DOHH2 (cell line): ENCODE results near the gene CAPN10.

Experiments used
- H3F3A ChIP-seq: fragments of 200-600 bp; sonication (generic), shearing (Covaris generic); 2 replicates; pipeline ENCODE4 v1.6.0; 2016; ENCODE audit warnings: antibody characterized with exemption, mild to moderate bottlenecking; ENCODE audit not compliant: control insufficient read depth, insufficient read depth
- H3K27ac ChIP-seq: fragments of 200-600 bp; sonication (generic); 2 replicates; pipeline ENCODE4 v1.5.1; 2014; ENCODE audit warnings: low read depth, mild to moderate bottlenecking, low read length, moderate library complexity
- H3K27me3 ChIP-seq: fragments of 200-600 bp; sonication (generic); 2 replicates; pipeline ENCODE4 v1.6.1; 2014; ENCODE audit warnings: mild to moderate bottlenecking, low read length, mixed read lengths; ENCODE audit not compliant: control insufficient read depth
- H3K36me3 ChIP-seq: fragments of 200-600 bp; sonication (generic); 2 replicates; pipeline ENCODE4 v1.6.1; 2014; ENCODE audit warnings: mild to moderate bottlenecking, low read length, moderate library complexity, mixed read lengths; ENCODE audit not compliant: control insufficient read depth
- H3K4me1 ChIP-seq: fragments of 200-600 bp; sonication (generic); 2 replicates; pipeline ENCODE4 v1.6.1; 2014; ENCODE audit warnings: mild to moderate bottlenecking, low read length, mixed read lengths; ENCODE audit not compliant: control insufficient read depth
- H3K4me2 ChIP-seq: fragments of 200-600 bp; sonication (generic); 2 replicates; pipeline ENCODE4 v1.6.0; 2014; ENCODE audit warnings: mild to moderate bottlenecking, low read length, moderate library complexity
- H3K4me3 ChIP-seq: fragments of 200-600 bp; sonication (generic); 2 replicates; pipeline ENCODE4 v1.5.1; 2014; ENCODE audit warnings: mild to moderate bottlenecking, low read length, mixed read lengths
- H3K79me2 ChIP-seq: fragments of 200-600 bp; sonication (generic); 2 replicates; pipeline ENCODE4 v1.6.1; 2014; ENCODE audit warnings: mild to moderate bottlenecking, low read length, mixed read lengths; ENCODE audit not compliant: control insufficient read depth
- H3K9me2 ChIP-seq: fragments of 200-600 bp; sonication (generic); replicated peaks from 2 replicates; pipeline ENCODE4 v1.6.1; 2014; ENCODE audit warnings: mild to moderate bottlenecking, low read length, mixed read lengths; ENCODE audit not compliant: control insufficient read depth
- H3K9me3 ChIP-seq: fragments of 200-600 bp; sonication (generic); 2 replicates; pipeline ENCODE4 v1.6.1; 2014; ENCODE audit warnings: antibody characterized with exemption, low read length, mixed read lengths; ENCODE audit not compliant: control insufficient read depth, insufficient read depth
- H4K20me1 ChIP-seq: fragments of 200-600 bp; sonication (generic); 2 replicates; pipeline ENCODE4 v1.6.0; 2014; ENCODE audit warnings: low read depth, mild to moderate bottlenecking, antibody characterized with exemption, low read length, moderate library complexity; ENCODE audit not compliant: control insufficient read depth, insufficient read depth
- EZH2phosphoT487 ChIP-seq: fragments of 200-600 bp; sonication (generic); IDR thresholded peaks from 2 replicates; pipeline ENCODE4 v1.6.1; 2017; ENCODE audit warnings: borderline replicate concordance, mild to moderate bottlenecking, antibody characterized with exemption, low read length, moderate library complexity, mixed read lengths
- TF ChIP-seq, protein P1 (sequence below): fragments of 200-600 bp; sonication (generic); IDR thresholded peaks from one replicate; pipeline ENCODE4 v1.5.1; 2014; ENCODE audit warnings: antibody characterized with exemption, mild to moderate bottlenecking, low read depth, low read length; ENCODE audit not compliant: poor library complexity, severe bottlenecking

The CAPN10 gene

GRCh38 chr2:240596080-240596460, 9.5 kb downstream of the CAPN10 start:
- no peaks in the 10 kb centered on the region for H3K27me3 ChIP-seq
- H3K36me3 ChIP-seq = peaks cover 25% of the 10 kb centered on the region
- no peak overlapping the region for H3K4me2 ChIP-seq
- no peak for TF ChIP-seq EZH2phosphoT487
- TF ChIP-seq, protein P1, sequence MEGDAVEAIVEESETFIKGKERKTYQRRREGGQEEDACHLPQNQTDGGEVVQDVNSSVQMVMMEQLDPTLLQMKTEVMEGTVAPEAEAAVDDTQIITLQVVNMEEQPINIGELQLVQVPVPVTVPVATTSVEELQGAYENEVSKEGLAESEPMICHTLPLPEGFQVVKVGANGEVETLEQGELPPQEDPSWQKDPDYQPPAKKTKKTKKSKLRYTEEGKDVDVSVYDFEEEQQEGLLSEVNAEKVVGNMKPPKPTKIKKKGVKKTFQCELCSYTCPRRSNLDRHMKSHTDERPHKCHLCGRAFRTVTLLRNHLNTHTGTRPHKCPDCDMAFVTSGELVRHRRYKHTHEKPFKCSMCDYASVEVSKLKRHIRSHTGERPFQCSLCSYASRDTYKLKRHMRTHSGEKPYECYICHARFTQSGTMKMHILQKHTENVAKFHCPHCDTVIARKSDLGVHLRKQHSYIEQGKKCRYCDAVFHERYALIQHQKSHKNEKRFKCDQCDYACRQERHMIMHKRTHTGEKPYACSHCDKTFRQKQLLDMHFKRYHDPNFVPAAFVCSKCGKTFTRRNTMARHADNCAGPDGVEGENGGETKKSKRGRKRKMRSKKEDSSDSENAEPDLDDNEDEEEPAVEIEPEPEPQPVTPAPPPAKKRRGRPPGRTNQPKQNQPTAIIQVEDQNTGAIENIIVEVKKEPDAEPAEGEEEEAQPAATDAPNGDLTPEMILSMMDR = no peak
- H3K9me3 ChIP-seq = no peaks in the 10 kb centered on the region
- H4K20me1 ChIP-seq = no peaks in the 10 kb centered on the region
- H3K4me1 ChIP-seq = no peaks in the 10 kb centered on the region
- H3K27ac ChIP-seq = no peak overlapping the region
- H3K4me3 ChIP-seq = no peak overlapping the region
- peaks cover 44% of the 10 kb centered on the region for H3K79me2 ChIP-seq
- H3F3A ChIP-seq = no peaks in the 10 kb centered on the region
- H3K9me2 ChIP-seq = no peaks in the 10 kb centered on the region

- TF ChIP-seq, protein P1 = no peak
- no peak for TF ChIP-seq EZH2phosphoT487
- Histone ChIP-seq H3K4me1 (no peaks in the 10 kb centered on the region), H3K4me2 (no peak overlapping the region), H3K79me2 (peaks cover 40% of the 10 kb centered on the region), H3K4me3 (no peak overlapping the region), H3K9me2 (no peaks in the 10 kb centered on the region), H3F3A (no peaks in the 10 kb centered on the region), H3K27ac (no peak overlapping the region), H4K20me1 (no peaks in the 10 kb centered on the region), H3K27me3 (no peaks in the 10 kb centered on the region), H3K9me3 (no peaks in the 10 kb centered on the region), H3K36me3 (peaks cover 21% of the 10 kb centered on the region)
Measured at GRCh38 chr2:240596491-240596931, 10.0 kb downstream of the CAPN10 start.

DNA sequence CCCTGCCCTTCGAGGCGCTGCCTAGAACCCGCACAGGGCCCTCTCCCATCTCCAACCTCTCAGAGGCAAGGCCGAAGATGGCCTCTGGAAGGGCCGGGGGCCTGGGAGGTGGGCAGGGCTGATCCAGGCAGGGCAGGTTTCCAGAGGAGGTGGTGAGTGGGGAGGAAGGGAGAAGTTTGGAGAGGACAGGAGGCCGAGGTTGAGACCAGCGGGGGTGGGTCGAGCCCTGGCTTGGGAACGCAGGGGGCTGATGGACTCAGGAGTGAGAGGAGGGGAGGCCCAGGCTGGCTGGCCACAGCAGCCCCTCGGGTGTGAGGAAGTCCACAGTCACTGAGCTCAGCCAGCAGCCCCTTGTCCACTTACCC, 10.5 kb downstream of the CAPN10 start:
- H3K36me3 ChIP-seq = peaks cover 16% of the 10 kb centered on the region
- no peaks in the 10 kb centered on the region for H3K9me3 ChIP-seq
- no peaks in the 10 kb centered on the region for H3K4me1 ChIP-seq
- H3K4me2 ChIP-seq = no peak overlapping the region
- H4K20me1 ChIP-seq = no peaks in the 10 kb centered on the region
- peaks cover 34% of the 10 kb centered on the region for H3K79me2 ChIP-seq
- TF ChIP-seq, protein P1 = no peak
- TF ChIP-seq EZH2phosphoT487 = no peak
- H3K27me3 ChIP-seq = no peaks in the 10 kb centered on the region
- H3F3A ChIP-seq = no peaks in the 10 kb centered on the region
- H3K9me2 ChIP-seq = no peaks in the 10 kb centered on the region
- H3K4me3 ChIP-seq = no peak overlapping the region
- no peak overlapping the region for H3K27ac ChIP-seq
